NB4 (cell line): Measurements from ENCODE around the gene RIC8B.

ENCODE experiments used
- TF ChIP-seq, protein P1 (sequence below): IDR thresholded peaks from one replicate; pipeline ENCODE4 v1.5.1; 2012; ENCODE audit warnings: low read depth, low read length
- TF ChIP-seq, protein P2 (sequence below): IDR thresholded peaks from 2 replicates; pipeline ENCODE4 v1.6.1; 2011; ENCODE audit warnings: low read depth, low read length

- TF ChIP-seq, protein P1, sequence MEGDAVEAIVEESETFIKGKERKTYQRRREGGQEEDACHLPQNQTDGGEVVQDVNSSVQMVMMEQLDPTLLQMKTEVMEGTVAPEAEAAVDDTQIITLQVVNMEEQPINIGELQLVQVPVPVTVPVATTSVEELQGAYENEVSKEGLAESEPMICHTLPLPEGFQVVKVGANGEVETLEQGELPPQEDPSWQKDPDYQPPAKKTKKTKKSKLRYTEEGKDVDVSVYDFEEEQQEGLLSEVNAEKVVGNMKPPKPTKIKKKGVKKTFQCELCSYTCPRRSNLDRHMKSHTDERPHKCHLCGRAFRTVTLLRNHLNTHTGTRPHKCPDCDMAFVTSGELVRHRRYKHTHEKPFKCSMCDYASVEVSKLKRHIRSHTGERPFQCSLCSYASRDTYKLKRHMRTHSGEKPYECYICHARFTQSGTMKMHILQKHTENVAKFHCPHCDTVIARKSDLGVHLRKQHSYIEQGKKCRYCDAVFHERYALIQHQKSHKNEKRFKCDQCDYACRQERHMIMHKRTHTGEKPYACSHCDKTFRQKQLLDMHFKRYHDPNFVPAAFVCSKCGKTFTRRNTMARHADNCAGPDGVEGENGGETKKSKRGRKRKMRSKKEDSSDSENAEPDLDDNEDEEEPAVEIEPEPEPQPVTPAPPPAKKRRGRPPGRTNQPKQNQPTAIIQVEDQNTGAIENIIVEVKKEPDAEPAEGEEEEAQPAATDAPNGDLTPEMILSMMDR: no peak
- TF ChIP-seq, protein P2, sequence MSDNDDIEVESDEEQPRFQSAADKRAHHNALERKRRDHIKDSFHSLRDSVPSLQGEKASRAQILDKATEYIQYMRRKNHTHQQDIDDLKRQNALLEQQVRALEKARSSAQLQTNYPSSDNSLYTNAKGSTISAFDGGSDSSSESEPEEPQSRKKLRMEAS: no peak
Measured at GRCh38 chr12:106780010-106780631, 5.6 kb downstream of the RIC8B start.
